Astrocyte (in vitro differentiated cells and primary cell): ENCODE measurements around the gene TEX2. TPM values are rescaled to one million over a fixed set of nuclear protein-coding genes. Genes with fewer than 3 reads are reported as not detected.

Experiments used
- DNase-seq: peaks from one replicate; pipeline ENCODE4 v3.0.0-alpha.2; 2010; ENCODE audit warnings: low read depth
- FAIRE-seq: peaks from 2 replicates; lab custom pipeline; 2011; peaks lifted over from hg19 to GRCh38; lab: Jason Lieb, UNC
- H2AFZ ChIP-seq: 2 replicates; pipeline ENCODE4 v1.6.0; 2012; ENCODE audit warnings: low read depth, low read length, inconsistent platforms
- H3K27ac ChIP-seq: 2 replicates; pipeline ENCODE4 v1.5.1; 2011; ENCODE audit warnings: low read depth, low read length, inconsistent platforms
- H3K27me3 ChIP-seq: 2 replicates; pipeline ENCODE4 v1.6.0; 2011; ENCODE audit warnings: low read length, inconsistent platforms; ENCODE audit not compliant: insufficient read depth
- H3K36me3 ChIP-seq: 2 replicates; pipeline ENCODE4 v1.5.1; 2011; ENCODE audit warnings: low read length, inconsistent platforms; ENCODE audit not compliant: insufficient read depth
- H3K4me1 ChIP-seq: 2 replicates; pipeline ENCODE4 v1.5.1; 2011; ENCODE audit warnings: low read length, inconsistent platforms; ENCODE audit not compliant: insufficient read depth
- H3K4me2 ChIP-seq: 2 replicates; pipeline ENCODE4 v1.6.0; 2012; ENCODE audit warnings: low read length, inconsistent platforms
- H3K4me3 ChIP-seq: 2 replicates; pipeline ENCODE4 v1.5.1; 2011; ENCODE audit warnings: low read depth, mild to moderate bottlenecking, low read length, inconsistent platforms; ENCODE audit not compliant: insufficient read depth
- H3K79me2 ChIP-seq: 2 replicates; pipeline ENCODE4 v1.6.0; 2012; ENCODE audit warnings: mild to moderate bottlenecking, low read length, inconsistent platforms; ENCODE audit not compliant: insufficient read depth
- H3K9ac ChIP-seq: 2 replicates; pipeline ENCODE4 v1.6.0; 2012; ENCODE audit warnings: mild to moderate bottlenecking, low read length, inconsistent platforms
- H3K9me3 ChIP-seq: 2 replicates; pipeline ENCODE4 v1.5.1; 2012; ENCODE audit warnings: low read depth, mild to moderate bottlenecking, low read length, inconsistent platforms; ENCODE audit not compliant: insufficient read depth
- H4K20me1 ChIP-seq: 2 replicates; pipeline ENCODE4 v1.6.0; 2012; ENCODE audit warnings: low read length, inconsistent platforms; ENCODE audit not compliant: insufficient read depth
- H3K27ac Mint-ChIP-seq: one replicate; pipeline ENCODE4 v1.8.0; 2021; ENCODE audit warnings: mild to moderate bottlenecking, mixed read lengths; ENCODE audit not compliant: unreplicated experiment
- H3K27me3 Mint-ChIP-seq: one replicate; pipeline ENCODE4 v1.8.0; 2021; ENCODE audit warnings: low read depth, mixed read lengths; ENCODE audit not compliant: unreplicated experiment
- H3K36me3 Mint-ChIP-seq: one replicate; pipeline ENCODE4 v1.8.0; 2021; ENCODE audit warnings: low read depth, mixed read lengths; ENCODE audit not compliant: unreplicated experiment
- H3K4me1 Mint-ChIP-seq: one replicate; pipeline ENCODE4 v1.8.0; 2021; ENCODE audit warnings: low read depth, mixed read lengths; ENCODE audit not compliant: unreplicated experiment
- H3K4me3 Mint-ChIP-seq: one replicate; pipeline ENCODE4 v1.8.0; 2021; ENCODE audit warnings: mild to moderate bottlenecking, moderate library complexity, mixed read lengths; ENCODE audit not compliant: unreplicated experiment
- H3K9me3 Mint-ChIP-seq: one replicate; pipeline ENCODE4 v1.8.0; 2021; ENCODE audit warnings: mild to moderate bottlenecking, mixed read lengths; ENCODE audit not compliant: unreplicated experiment
- EZH2 ChIP-seq: IDR thresholded peaks from 2 replicates; pipeline ENCODE4 v1.6.1; 2012; ENCODE audit warnings: mild to moderate bottlenecking, low read length, inconsistent platforms; ENCODE audit not compliant: insufficient read depth
- total RNA-seq: library from RNA; stranded (reverse); gene quantifications from 2 replicates; pipeline ENCODE4 v1.2.1, GENCODE V29; 2021
- TF ChIP-seq, protein P1 (sequence below): IDR thresholded peaks from 2 replicates; pipeline ENCODE4 v1.5.1; 2011; ENCODE audit warnings: low read depth, mild to moderate bottlenecking, inconsistent platforms, low read length, moderate library complexity; ENCODE audit not compliant: insufficient read depth

The TEX2 gene
- total RNA-seq, 1 donor from 2014 or later: 56.1 TPM

DNA sequence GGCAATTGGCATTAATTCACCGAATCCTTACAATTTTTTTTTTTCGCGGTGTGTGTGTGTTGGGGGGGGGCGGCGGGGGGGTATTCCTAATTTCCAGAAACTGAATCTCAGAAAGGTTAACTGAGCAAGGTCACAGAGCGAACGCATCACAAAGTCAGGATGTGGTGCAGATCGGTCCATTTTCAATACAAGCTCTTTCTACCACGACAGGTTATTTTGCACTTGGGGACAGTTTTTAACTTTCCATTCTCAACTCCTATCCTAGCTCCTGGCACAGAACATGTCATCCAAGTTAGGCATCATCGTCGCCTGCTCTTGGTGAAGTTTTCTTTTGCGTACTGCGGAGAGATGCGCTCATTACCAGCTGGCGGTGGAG lies 117.7 kb downstream of the TEX2 start:
- Histone ChIP-seq H2AFZ (peak overlapping the region; percentile 92), H3K4me3 (peak overlapping the region; percentile 86), H3K27me3 (no peaks in the 10 kb centered on the region), H3K9ac (peak overlapping the region; percentile 91), H3K4me2 (peak overlapping the region; percentile 96), H3K27ac (peak overlapping the region; percentile 64), H4K20me1 (peaks cover 7% of the 10 kb centered on the region), H3K36me3 (no peaks in the 10 kb centered on the region), H3K4me1 (peaks cover 16% of the 10 kb centered on the region), H3K9me3 (no peaks in the 10 kb centered on the region), H3K79me2 (peaks cover 11% of the 10 kb centered on the region)
- H3K9me3 Mint-ChIP-seq: no peaks in the 10 kb centered on the region
- H3K4me1 Mint-ChIP-seq: peaks cover 13% of the 10 kb centered on the region
- no peak for TF ChIP-seq EZH2
- TF ChIP-seq, protein P1, sequence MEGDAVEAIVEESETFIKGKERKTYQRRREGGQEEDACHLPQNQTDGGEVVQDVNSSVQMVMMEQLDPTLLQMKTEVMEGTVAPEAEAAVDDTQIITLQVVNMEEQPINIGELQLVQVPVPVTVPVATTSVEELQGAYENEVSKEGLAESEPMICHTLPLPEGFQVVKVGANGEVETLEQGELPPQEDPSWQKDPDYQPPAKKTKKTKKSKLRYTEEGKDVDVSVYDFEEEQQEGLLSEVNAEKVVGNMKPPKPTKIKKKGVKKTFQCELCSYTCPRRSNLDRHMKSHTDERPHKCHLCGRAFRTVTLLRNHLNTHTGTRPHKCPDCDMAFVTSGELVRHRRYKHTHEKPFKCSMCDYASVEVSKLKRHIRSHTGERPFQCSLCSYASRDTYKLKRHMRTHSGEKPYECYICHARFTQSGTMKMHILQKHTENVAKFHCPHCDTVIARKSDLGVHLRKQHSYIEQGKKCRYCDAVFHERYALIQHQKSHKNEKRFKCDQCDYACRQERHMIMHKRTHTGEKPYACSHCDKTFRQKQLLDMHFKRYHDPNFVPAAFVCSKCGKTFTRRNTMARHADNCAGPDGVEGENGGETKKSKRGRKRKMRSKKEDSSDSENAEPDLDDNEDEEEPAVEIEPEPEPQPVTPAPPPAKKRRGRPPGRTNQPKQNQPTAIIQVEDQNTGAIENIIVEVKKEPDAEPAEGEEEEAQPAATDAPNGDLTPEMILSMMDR: no peak
- no peak overlapping the region for H3K4me3 Mint-ChIP-seq
- H3K27ac Mint-ChIP-seq: no peak overlapping the region
- peaks cover 5% of the 10 kb centered on the region for H3K36me3 Mint-ChIP-seq
- H3K27me3 Mint-ChIP-seq: no peaks in the 10 kb centered on the region
- DNase-seq (no peak), FAIRE-seq (no peak)

DNA sequence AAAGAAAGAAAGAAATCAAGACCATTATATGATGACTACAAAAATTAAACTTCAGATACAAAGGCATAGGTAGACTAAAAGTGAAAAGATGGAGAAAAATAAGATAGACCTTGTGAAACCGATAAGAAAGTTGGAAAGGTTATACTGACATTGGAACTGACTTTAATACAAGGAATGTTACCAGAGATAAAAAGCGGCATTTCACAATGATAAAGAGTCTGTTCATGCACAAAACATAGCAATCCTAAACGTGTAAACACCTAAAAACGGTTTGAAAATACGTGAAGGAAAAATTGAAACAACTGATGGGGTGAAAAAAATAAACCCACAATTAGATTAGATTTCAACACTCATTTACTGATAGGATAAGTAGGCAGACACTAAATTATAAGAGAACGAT lies 123.5 kb downstream of the TEX2 start:
- no peak overlapping the region for H3K9ac ChIP-seq
- no peaks in the 10 kb centered on the region for H3K9me3 ChIP-seq
- H3K9me3 Mint-ChIP-seq: peaks cover 1% of the 10 kb centered on the region
- H3K27me3 ChIP-seq: no peaks in the 10 kb centered on the region
- no peaks in the 10 kb centered on the region for H3K4me1 ChIP-seq
- FAIRE-seq (no peak), DNase-seq (no peak)
- no peaks in the 10 kb centered on the region for H3K36me3 Mint-ChIP-seq
- no peaks in the 10 kb centered on the region for H3K79me2 ChIP-seq
- no peaks in the 10 kb centered on the region for H3K36me3 ChIP-seq
- H3K4me2 ChIP-seq: no peak overlapping the region
- no peaks in the 10 kb centered on the region for H4K20me1 ChIP-seq
- no peaks in the 10 kb centered on the region for H3K4me1 Mint-ChIP-seq
- H2AFZ ChIP-seq: no peak overlapping the region
- no peak overlapping the region for H3K4me3 ChIP-seq
- H3K27ac Mint-ChIP-seq: no peak overlapping the region
- H3K27ac ChIP-seq: no peak overlapping the region
- TF ChIP-seq, protein P1: no peak
- no peak for TF ChIP-seq EZH2
- H3K27me3 Mint-ChIP-seq: no peaks in the 10 kb centered on the region
- H3K4me3 Mint-ChIP-seq: no peak overlapping the region

DNA sequence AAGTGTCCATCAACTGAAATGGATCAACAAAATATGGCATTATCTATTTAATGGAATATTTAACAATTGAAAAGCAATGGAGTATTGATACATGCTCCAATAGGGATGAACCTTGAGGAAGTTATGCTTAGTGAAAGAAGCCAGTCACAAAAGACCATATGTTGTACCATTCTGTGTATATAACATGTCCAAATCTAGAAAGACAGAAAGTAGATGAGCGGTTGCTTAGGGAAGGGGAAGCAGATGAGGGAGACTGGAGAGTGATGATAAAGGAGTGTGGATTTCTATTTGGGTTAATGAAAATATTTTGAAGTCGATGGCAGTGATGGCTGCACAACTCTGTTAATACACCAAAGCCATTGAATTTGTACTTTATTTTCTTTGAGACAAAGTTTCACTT lies 124.6 kb downstream of the TEX2 start:
- H3K4me3 Mint-ChIP-seq: no peak overlapping the region
- no peaks in the 10 kb centered on the region for H3K27me3 ChIP-seq
- no peaks in the 10 kb centered on the region for H3K4me1 Mint-ChIP-seq
- FAIRE-seq: no peak
- no peaks in the 10 kb centered on the region for H3K36me3 Mint-ChIP-seq
- H3K9me3 Mint-ChIP-seq: peaks cover 1% of the 10 kb centered on the region
- no peaks in the 10 kb centered on the region for H4K20me1 ChIP-seq
- H3K79me2 ChIP-seq: no peaks in the 10 kb centered on the region
- no peak for DNase-seq
- no peak overlapping the region for H3K27ac Mint-ChIP-seq
- no peaks in the 10 kb centered on the region for H3K36me3 ChIP-seq
- no peak overlapping the region for H3K4me2 ChIP-seq
- no peak overlapping the region for H3K4me3 ChIP-seq
- H3K27ac ChIP-seq: no peak overlapping the region
- no peaks in the 10 kb centered on the region for H3K4me1 ChIP-seq
- TF ChIP-seq EZH2: no peak
- TF ChIP-seq, protein P1: no peak
- no peak overlapping the region for H3K9ac ChIP-seq
- no peak overlapping the region for H2AFZ ChIP-seq
- no peaks in the 10 kb centered on the region for H3K27me3 Mint-ChIP-seq
- no peaks in the 10 kb centered on the region for H3K9me3 ChIP-seq
